K562 (cell line): ENCODE data around the gene HCST. TPM values are rescaled to one million over a fixed set of nuclear protein-coding genes. Genes with fewer than 3 reads are reported as not detected.
A peak's percentile ranks its signal among the peaks of the same experiment; 100 is the strongest.

ENCODE experiments used
- ADNP ChIP-seq: fragments of 200-800 bp; sonication (Bioruptor generic); IDR thresholded peaks from 2 replicates; pipeline ENCODE4 v1.6.1; 2016; ENCODE audit warnings: missing genetic modification characterization, missing compliant biosample characterization
- DDX20 ChIP-seq: fragments of 450-650 bp; IDR thresholded peaks from 2 replicates; pipeline ENCODE4 v1.6.1; 2016; ENCODE audit warnings: missing genetic modification characterization, low read depth, mild to moderate bottlenecking, missing compliant biosample characterization, moderate library complexity
- GTF2A2 ChIP-seq: IDR thresholded peaks from 2 replicates; pipeline ENCODE4 v1.6.1; 2016; ENCODE audit warnings: mild to moderate bottlenecking, missing genetic modification characterization, missing compliant biosample characterization
- HMGXB4 ChIP-seq: sonication (generic); formaldehyde crosslinking; IDR thresholded peaks from 2 replicates; pipeline ENCODE4 v1.8.1; 2023; ENCODE audit warnings: mild to moderate bottlenecking, missing genetic modification reagents
- ILK ChIP-seq: fragments of 450-650 bp; IDR thresholded peaks from 2 replicates; pipeline ENCODE4 v1.6.1; 2016; ENCODE audit warnings: missing genetic modification characterization, low read depth, mild to moderate bottlenecking, missing compliant biosample characterization, moderate library complexity, borderline replicate concordance
- MYNN ChIP-seq, 2 experiments: sonication (generic); formaldehyde crosslinking in 1 of 2; IDR thresholded peaks; 2 replicates each; pipeline versions ENCODE4 v1.5.0 to v1.6.1; 2016 to 2020; ENCODE audit warnings: antibody characterized with exemption in 1 of 2, missing genetic modification reagents in 1 of 2
- NCOA6 ChIP-seq: fragments of 450-650 bp; IDR thresholded peaks from 2 replicates; pipeline ENCODE4 v1.6.1; 2017; ENCODE audit warnings: mild to moderate bottlenecking
- NONO ChIP-seq, 2 experiments: fragments of 200-400 bp in 1 of 2; fragments of 450-650 bp in 1 of 2; formaldehyde crosslinking in 1 of 2; IDR thresholded peaks; 2 replicates each; pipeline ENCODE4 v1.6.1; 2017; ENCODE audit warnings: low read depth in 2 of 2, mild to moderate bottlenecking in 2 of 2, moderate library complexity in 2 of 2, low read length in 1 of 2
- PHF20 ChIP-seq: fragments of 450-650 bp; IDR thresholded peaks from 2 replicates; pipeline ENCODE4 v1.6.1; 2018; ENCODE audit not compliant: partially characterized antibody
- U2AF1 ChIP-seq: fragments of 200-400 bp; formaldehyde crosslinking; optimal IDR thresholded peaks from 2 replicates; pipeline ENCODE3; 2017; ENCODE audit warnings: mild to moderate bottlenecking, low read depth, low read length, moderate library complexity
- ZBTB34 ChIP-seq: fragments of 250-450 bp; sonication (Bioruptor Pico); IDR thresholded peaks from 2 replicates; pipeline ENCODE4 v1.8.0; 2021; ENCODE audit warnings: mild to moderate bottlenecking, moderate library complexity
- ZMIZ1 ChIP-seq, 2 experiments: fragments of 150-350 bp in 1 of 2; IDR thresholded peaks; 2 replicates each; pipeline ENCODE4 v1.6.1; 2012 to 2016; ENCODE audit warnings: low read depth in 2 of 2, low read length in 2 of 2, mild to moderate bottlenecking in 1 of 2, moderate library complexity in 1 of 2
- ZNF274 ChIP-seq: IDR thresholded peaks from 2 replicates; pipeline ENCODE4 v1.6.1; 2011; ENCODE audit warnings: low read depth, mild to moderate bottlenecking, low read length, moderate library complexity, borderline replicate concordance
- ZNF75A ChIP-seq: fragments of 450-650 bp; formaldehyde crosslinking; IDR thresholded peaks from 2 replicates; pipeline ENCODE4 v1.4.0; 2020; ENCODE audit warnings: mild to moderate bottlenecking
- ZNF780A ChIP-seq: fragments of 250-450 bp; sonication (Bioruptor Pico); IDR thresholded peaks from 2 replicates; pipeline ENCODE4 v1.5.0; 2021; ENCODE audit warnings: mild to moderate bottlenecking
- ZSCAN32 ChIP-seq: fragments of 450-650 bp; formaldehyde crosslinking; IDR thresholded peaks from 2 replicates; pipeline ENCODE4 v1.4.0; 2020; ENCODE audit warnings: mild to moderate bottlenecking, moderate library complexity
- polyA plus RNA-seq, 8 experiments: library from polyadenylated mRNA; depleted of rRNA in 4 of 8; stranded (reverse) in 5 of 8; unstranded in 3 of 8; fragments of >200 nt; fragmentation: Nextera tagmentation in 2 of 8; fragmentation: Illumina TruSeq in 1 of 8; extraction: Ambion mirVana in 2 of 8; extraction: Trizol in 1 of 8; gene quantifications; 2 replicates each; pipeline versions ENCODE4 v1.2.1 to v1.2.3, GENCODE V29; 2011 to 2014; ENCODE audit warnings: inconsistent platforms in 1 of 8, missing spikeins in 1 of 8
- total RNA-seq, 7 experiments: library from RNA; depleted of rRNA in 6 of 7; stranded (reverse); fragments of >200 nt in 6 of 7; fragmentation: Illumina TruSeq in 2 of 7; extraction: Trizol in 2 of 7; gene quantifications; 2 replicates each; pipeline versions ENCODE4 v1.2.1 to v1.2.3, GENCODE V29; 2011 to 2021; ENCODE audit warnings: low replicate concordance in 1 of 7
- TF ChIP-seq, protein P1 (sequence below): fragments of 250-450 bp; sonication (Bioruptor Pico); IDR thresholded peaks from 2 replicates; pipeline ENCODE4 v1.4.0; 2020; ENCODE audit warnings: borderline replicate concordance
- TF ChIP-seq, protein P2 (sequence below): sonication (generic); formaldehyde crosslinking; IDR thresholded peaks from 2 replicates; pipeline ENCODE4 v1.8.0; 2023; ENCODE audit warnings: mild to moderate bottlenecking, missing genetic modification reagents

Gene HCST
- total and polyA plus RNA-seq, 9 of the 15 experiments (the other 6 are each of a cell fraction or from before 2014, with no cell fraction given): 0.29 to 1.9 (median 0.95) TPM; not detected in 2

DNA sequence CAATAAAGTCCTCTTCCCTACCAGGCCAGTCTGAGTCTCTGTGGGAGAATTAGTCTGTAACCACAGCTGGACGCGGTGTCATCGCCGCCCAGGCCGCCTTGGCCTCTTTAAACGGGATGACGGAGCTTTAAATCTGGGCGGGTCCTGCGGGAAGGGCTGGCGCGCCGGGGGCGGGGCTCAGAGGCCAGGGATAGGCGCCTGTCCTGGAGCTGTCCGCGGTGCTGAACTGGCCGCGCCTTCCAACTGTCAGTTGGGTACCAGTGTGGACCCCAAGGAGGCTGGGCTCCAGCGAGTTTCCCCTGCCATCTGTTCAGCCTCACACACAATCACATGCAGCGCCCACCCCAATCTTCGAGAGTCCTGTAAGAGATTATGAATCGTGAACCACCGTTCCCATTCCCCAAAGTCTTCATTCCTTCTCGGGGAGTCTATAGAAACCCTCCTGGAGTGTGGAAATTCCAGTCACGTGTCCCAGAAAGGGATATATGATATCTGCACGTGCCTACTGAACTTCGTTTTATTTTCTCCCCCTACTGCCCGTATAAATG, 22.5 kb upstream of the HCST start (continued):
- TF ChIP-seq ZMIZ1 (IDR thresholded peaks at IDR 0.05; ENCODE audit: low read depth in 2 of 2, low read length in 2 of 2) (peak in 1 of 2 experiments; percentile 30; a peak in 1 of 4 replicates), ZNF274 (no peak), U2AF1 (no peak), DDX20 (tag) (no peak), HMGXB4 (CRISPR knock-in tag) (peak; percentile 75; the same call in 1 of the 2 replicates), NCOA6 (no peak), GTF2A2 (no peak), ILK (no peak), ZNF780A (CRISPR knock-in tag) (no peak), ZSCAN32 (CRISPR knock-in tag) (no peak), ZNF75A (CRISPR knock-in tag) (no peak), ZBTB34 (CRISPR knock-in tag) (no peak), MYNN (IDR thresholded peaks at IDR 0.05) (0 out of 2 replicates have a peak, but pooled peaks have one; percentile 34), MYNN (CRISPR knock-in tag; IDR thresholded peaks at IDR 0.05) (no peak), NONO (IDR thresholded peaks at IDR 0.05; ENCODE audit: low read depth in 2 of 2, low read length in 1 of 2) (no peak), PHF20 (no peak), ADNP (tag) (no peak)
- TF ChIP-seq, protein P1, sequence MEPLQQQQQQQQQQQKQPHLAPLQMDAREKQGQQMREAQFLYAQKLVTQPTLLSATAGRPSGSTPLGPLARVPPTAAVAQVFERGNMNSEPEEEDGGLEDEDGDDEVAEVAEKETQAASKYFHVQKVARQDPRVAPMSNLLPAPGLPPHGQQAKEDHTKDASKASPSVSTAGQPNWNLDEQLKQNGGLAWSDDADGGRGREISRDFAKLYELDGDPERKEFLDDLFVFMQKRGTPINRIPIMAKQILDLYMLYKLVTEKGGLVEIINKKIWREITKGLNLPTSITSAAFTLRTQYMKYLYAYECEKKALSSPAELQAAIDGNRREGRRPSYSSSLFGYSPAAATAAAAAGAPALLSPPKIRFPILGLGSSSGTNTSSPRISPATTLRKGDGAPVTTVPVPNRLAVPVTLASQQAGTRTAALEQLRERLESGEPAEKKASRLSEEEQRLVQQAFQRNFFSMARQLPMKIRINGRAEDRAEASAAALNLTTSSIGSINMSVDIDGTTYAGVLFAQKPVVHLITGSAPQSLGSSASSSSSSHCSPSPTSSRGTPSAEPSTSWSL (CRISPR knock-in tag): no peak
- TF ChIP-seq, protein P2, sequence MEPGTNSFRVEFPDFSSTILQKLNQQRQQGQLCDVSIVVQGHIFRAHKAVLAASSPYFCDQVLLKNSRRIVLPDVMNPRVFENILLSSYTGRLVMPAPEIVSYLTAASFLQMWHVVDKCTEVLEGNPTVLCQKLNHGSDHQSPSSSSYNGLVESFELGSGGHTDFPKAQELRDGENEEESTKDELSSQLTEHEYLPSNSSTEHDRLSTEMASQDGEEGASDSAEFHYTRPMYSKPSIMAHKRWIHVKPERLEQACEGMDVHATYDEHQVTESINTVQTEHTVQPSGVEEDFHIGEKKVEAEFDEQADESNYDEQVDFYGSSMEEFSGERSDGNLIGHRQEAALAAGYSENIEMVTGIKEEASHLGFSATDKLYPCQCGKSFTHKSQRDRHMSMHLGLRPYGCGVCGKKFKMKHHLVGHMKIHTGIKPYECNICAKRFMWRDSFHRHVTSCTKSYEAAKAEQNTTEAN (CRISPR knock-in tag): no peak; the same call in 1 of the 2 replicates
